Measurements from ENCODE around the gene DMWD.
A peak's percentile ranks its signal among the peaks of the same experiment; 100 is the strongest.

DMWD gene

GRCh38 chr19:45792470-45793177, at the start of gene DMWD:
Gene DMWD (minus strand): TSS chr19:45792845. CDS start chr19:45792756, 89 bp downstream.
- peak; percentile 98 to 99 for DNase-seq

- DNase-seq, result no peak
Observed at GRCh38 chr19:45842198-45842597, 49.6 kb upstream of the DMWD start.

GRCh38 chr19:45834970-45835369, 42.3 kb upstream of the DMWD start:
- DNase-seq, result no peak

GRCh38 chr19:45828945-45829344, 36.3 kb upstream of the DMWD start:
- no peak for DNase-seq

DNA sequence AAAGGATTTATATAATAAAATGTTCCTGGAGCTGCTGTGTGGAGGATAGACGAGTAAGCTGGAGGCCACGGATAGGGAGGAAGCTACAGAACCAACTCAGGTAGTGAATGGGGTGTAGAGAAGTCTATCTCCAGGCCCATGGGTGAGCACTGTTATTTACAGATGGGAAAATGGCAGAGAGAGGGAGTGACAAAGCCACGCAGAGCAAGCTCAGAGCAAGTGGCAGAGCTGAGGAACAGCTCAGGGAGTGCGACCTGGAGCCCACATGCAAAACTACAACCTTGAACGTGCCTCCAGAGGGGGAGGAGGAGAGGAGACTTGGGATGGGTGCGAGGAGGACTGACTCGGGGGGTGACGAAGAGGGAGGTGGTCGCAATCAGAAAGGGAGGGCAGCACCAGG, 35.9 kb upstream of the DMWD start:
- no peak for DNase-seq

GRCh38 chr19:45827459-45828093, 34.9 kb upstream of the DMWD start:
- no peak for DNase-seq

- DNase-seq, result no peak
Observed at GRCh38 chr19:45826934-45827333, 34.3 kb upstream of the DMWD start.

DNA sequence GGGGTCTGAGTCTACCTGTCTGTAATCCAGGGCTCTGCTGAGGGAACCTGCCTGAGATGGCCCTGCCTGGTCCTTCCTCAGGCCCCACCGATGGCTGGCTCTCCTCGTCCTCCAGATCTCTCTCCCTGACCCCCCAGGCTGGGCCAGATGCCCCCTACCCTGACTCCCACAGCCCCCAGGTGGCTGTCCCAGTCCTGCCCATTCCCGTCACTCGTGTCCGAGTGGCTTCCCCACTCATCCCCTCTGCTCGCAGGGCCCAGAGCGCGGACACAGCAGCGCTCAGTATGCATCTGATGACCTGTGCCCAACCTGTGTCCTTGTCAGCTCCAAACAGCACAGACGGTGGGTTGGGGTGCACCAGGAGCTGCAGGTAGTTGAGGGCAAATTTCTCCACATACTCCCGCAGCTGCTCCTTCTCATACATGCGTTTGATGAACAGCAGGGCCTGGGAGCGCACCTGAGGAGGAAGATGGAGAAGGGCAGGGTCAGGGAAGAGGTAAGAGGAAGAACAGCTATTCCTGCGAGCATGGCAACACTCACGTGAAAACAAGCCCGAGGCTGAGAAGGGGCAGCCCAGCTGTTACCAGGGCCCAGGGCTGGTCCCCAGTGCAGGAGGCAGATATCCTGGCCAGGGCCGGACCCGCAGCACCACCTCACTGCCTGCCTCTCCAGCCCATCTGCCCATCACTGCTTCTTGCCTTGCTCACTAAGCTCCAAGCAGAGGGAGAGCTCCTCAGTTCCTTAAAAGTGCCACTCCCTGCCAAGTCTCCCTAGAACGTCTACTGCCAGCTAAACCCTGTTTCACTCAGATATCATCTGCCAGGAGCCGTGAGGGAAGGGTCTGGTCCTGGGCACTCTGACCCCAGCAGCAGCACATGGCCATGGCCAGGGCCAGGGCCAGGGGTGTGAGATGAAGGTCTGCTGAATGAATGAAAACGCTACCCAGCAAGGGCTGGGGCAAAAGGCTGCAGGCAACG, 33.6 kb upstream of the DMWD start:
- DNase-seq, result no peak

DNA sequence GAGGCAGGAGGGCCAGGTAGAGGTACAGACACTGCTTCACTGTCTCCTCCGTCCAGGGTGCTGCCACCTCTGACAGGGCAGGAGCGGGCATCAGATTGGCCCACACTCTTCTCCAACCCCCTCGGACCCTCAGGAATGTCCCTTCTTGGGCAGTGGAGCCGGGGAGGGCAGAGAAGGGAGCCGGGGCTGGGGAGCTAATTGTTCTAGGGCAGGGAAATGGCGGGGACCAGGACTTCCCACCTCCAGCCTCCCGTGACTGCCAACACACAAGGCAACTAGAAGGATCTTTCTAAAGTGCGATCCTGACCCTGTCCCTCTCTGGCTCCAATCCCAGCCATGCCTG, 32.6 kb upstream of the DMWD start:
- no peak for DNase-seq

GRCh38 chr19:45824531-45825262, 32.1 kb upstream of the DMWD start:
- DNase-seq, result no peak

- DNase-seq, result no peak
Observed at GRCh38 chr19:45824041-45824471, 31.4 kb upstream of the DMWD start.

- DNase-seq, result no peak
Observed at GRCh38 chr19:45823182-45823581, 30.5 kb upstream of the DMWD start.

DNA sequence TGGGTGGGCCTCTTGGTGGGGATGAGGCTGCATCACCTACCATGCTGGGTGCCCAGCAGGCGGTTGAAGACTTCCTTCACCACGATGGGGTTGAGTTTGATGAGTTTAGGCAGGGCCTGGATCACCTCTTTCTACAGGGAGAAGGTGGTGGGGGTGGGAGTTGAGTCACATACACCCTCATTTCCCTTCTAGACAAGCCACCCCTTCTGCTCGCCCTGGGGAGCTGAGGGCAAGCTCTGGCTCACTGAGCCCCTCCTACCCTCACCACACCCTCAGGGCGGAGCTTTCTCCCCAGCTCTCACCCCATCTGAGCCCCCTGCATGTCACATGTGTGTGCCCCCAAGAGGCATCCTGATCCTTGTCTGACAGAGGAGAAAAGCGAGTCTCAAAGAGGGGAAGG, 30.1 kb upstream of the DMWD start:
- no peak for DNase-seq

DNA sequence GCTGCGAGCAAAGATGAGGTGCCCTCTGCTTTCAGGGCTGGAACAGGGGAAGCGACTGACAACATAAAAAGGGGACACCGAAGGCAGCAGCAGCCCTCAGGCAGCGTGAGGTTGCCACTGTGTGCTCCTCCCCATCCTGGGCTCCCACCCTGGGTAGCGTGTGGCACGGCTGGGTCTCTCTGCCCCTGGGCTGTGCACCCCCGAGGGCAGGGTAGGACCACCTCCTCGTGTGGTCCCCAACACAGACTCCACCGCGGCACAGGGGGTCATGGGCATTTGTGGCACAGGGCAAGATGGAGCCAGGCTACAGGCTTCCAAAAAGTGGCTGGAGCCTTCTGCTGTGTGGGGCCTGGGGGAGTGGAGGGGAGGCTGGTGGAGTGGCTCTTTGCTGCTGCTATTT, 28.9 kb upstream of the DMWD start:
- DNase-seq, result no peak

DNA sequence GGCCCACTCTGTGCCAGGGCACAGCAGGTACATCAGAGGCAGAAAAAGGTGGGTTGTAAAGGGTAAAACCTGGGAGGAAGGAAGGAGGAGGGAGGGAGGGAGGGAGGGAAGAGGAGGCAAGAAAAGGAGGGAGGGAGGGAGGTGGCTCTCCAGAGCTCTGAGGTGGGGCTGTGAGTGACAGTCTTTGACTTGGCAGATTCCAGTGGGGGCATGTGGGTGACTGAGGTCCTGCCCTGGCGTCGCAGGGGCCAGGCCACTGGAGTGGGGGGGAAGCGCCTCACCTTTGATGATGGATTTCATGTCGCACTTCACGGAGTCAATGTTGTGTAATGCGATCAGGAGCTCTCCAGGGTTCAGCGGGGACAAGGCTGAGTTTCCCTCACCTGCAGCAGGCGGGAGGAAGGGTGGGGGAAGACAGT, 28.5 kb upstream of the DMWD start:
- no peak for DNase-seq

DNA sequence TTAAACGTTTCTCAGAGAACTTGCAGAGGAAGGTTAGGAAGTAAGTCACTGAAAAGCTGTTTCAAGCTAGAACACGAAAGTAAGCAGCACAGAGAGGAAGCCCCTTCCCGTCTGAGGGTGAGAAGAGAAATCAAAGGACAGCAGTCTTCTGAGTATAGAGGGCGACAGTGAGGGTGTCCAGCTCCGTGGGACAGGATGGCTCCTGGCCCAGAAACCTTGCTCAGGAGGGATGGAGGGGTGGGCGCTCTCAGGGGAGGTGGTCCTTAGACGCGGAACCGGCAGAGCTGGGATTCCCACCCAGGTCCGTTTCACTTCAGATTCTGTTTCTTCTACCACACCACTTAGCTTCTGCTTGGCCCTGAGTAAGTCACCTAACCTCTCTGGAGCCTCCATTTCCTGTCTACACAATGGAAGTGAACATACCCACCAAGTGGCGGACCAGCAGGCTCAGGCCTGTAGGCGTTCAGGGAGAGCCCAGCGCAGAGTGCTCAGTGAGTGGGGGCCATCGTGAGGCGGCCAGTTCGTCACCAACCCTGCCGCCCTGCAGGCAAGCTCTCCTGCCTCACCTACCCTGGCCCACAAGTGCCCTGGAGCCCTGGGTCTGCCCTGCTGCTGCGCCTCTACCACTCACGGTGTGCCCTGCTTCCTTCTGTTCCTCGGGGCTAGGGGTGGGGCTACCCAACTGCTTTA, 27.9 kb upstream of the DMWD start:
- DNase-seq, result no peak

DNA sequence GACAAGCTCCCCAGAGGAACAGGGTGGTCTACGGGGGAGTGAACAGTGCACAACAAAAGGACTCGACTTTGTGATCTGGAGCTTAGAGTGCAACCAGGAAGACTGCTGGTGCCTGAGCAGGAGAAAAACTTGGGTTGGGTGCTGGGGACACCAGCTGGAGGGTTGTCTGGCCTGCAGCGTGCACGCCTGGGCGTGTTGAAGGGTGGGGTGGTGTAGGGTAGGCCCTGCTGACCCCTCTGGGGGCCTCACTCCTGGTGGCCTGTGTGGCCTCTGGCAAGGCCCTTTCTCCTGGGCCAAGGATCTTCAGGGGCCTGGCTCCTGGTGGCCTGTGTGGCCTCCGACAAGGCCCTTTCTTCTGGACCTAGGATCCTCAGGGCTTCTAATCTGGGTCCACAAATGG, 27.1 kb upstream of the DMWD start:
- DNase-seq, result no peak

DNA sequence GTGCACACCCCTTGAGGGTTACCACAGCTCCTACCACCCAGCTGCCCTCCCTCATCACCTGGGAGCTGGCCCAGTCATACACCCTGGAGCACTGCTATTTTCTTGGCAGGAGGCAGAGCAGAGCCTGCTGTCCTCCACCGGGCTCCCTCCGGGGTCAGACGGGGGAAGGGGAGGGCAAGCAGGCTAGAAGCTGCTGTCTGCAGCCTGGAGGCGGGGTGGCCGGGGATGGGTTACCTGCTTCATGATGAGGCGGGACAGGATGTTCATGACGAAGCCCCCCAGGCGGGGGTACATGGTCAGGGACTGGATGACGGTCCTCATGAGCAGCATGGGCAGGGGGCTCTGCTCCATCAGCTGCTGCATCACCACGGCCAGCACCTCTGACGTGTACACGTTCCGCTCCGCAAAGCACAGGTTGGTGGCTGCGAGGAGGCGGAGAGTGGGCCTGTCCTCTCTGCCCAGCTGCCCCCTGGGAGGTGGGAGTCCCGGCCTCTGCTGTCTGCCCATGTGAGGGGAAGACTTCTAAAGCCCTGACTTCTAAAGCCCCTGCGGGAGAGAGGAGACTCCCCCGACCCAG, 25.2 kb upstream of the DMWD start:
- DNase-seq, result no peak

GRCh38 chr19:45817010-45817724, 24.5 kb upstream of the DMWD start:
- DNase-seq, result peak; percentile 95 to 97

DNA sequence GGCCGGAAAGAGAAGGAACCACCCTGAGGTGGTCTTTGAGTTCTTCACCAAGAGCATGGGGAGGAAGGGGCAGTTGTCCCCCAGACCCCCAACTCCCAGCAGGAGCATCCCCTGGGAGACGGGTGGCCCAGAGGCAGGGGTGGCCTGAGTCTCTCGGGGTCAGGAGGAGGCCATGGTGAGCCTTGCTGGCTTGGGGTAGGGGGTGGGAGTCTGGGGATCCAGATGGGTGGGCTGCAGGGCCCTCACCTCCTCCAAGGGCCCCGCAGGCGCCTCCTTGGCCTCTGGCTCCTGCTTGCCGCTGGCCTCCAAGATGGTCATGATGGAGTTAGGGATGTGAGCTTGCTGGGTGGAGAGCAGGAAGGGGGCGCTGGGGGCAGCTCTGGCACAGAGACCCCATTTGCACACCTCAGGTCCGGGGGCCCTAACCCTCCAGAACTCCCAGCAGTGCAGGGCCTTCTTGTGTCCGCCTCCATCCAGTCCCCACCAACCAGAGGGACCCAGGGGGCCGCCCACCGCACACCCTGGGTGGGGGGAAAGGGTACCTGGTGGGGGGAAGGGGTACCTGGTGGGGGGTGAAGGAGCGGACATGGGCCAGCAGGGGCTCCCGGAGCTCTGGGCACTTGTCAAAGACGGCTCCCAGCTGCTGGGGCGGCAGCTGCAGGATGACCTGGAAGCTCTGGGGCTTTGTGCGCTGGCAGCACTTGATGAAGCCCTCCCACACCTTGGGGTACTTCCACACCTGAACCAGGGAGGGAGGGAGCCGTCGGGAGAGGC, 23.8 kb upstream of the DMWD start:
- DNase-seq, result no peak

All from NCI-H1930 (cell line).